K562 (cell line): ENCODE data around the gene CDKN1C. TPM values are rescaled to one million over a fixed set of nuclear protein-coding genes. Genes with fewer than 3 reads are reported as not detected.

Experiments
- CBX1 ChIP-seq: sonication (generic); IDR thresholded peaks from 2 replicates; pipeline ENCODE4 v1.6.1; 2016; ENCODE audit warnings: antibody characterized with exemption, low read depth, mild to moderate bottlenecking
- ELK3 ChIP-seq: fragments of 450-650 bp; formaldehyde crosslinking; IDR thresholded peaks from 2 replicates; pipeline ENCODE4 v1.4.0; 2020; ENCODE audit warnings: mild to moderate bottlenecking
- FOSL1 ChIP-seq: fragments of 200-800 bp; sonication (Bioruptor generic); conservative IDR thresholded peaks from 2 replicates; pipeline ENCODE4 v1.6.1; 2016; ENCODE audit warnings: missing genetic modification characterization, missing compliant biosample characterization
- HOMEZ ChIP-seq: fragments of 250-450 bp; sonication (Bioruptor Pico); IDR thresholded peaks from 2 replicates; pipeline ENCODE4 v1.4.0; 2020; ENCODE audit warnings: mild to moderate bottlenecking, moderate library complexity
- MCM3 ChIP-seq: fragments of 450-650 bp; IDR thresholded peaks from 2 replicates; pipeline ENCODE4 v1.6.1; 2016
- NEUROD1 ChIP-seq: fragments of 150-350 bp; IDR thresholded peaks from 2 replicates; pipeline ENCODE4 v1.6.1; 2014; ENCODE audit warnings: borderline replicate concordance, low read length, low read depth; ENCODE audit not compliant: partially characterized antibody
- NFIX ChIP-seq: fragments of 250-450 bp; sonication (Bioruptor Pico); IDR thresholded peaks from 2 replicates; pipeline ENCODE4 v1.4.0; 2020; ENCODE audit warnings: low read depth, mild to moderate bottlenecking, moderate library complexity
- NR2C2 ChIP-seq, 2 experiments: fragments of 200-800 bp in 1 of 2; sonication (Bioruptor generic) in 1 of 2; sonication (generic) in 1 of 2; formaldehyde crosslinking in 1 of 2; IDR thresholded peaks; 2 replicates each; pipeline versions ENCODE4 v1.6.1 to v1.8.0; 2016 to 2022; ENCODE audit warnings: mild to moderate bottlenecking in 1 of 2, missing compliant biosample characterization in 1 of 2, missing genetic modification characterization in 1 of 2, missing genetic modification reagents in 1 of 2
- OTX1 ChIP-seq: fragments of 450-650 bp; formaldehyde crosslinking; IDR thresholded peaks from 2 replicates; pipeline ENCODE4 v1.4.0; 2022; ENCODE audit warnings: mild to moderate bottlenecking
- RERE ChIP-seq: sonication (generic); formaldehyde crosslinking; IDR thresholded peaks from 2 replicates; pipeline ENCODE4 v1.8.0; 2023; ENCODE audit warnings: missing genetic modification reagents, mild to moderate bottlenecking, borderline replicate concordance
- SIN3A ChIP-seq, 2 experiments: fragments of 150-350 bp in 1 of 2; IDR thresholded peaks; 2 replicates each; pipeline ENCODE4 v1.6.1; 2011 to 2016; ENCODE audit warnings: borderline replicate concordance in 2 of 2, low read depth in 2 of 2, low read length in 2 of 2, mild to moderate bottlenecking in 2 of 2, moderate library complexity in 2 of 2; ENCODE audit not compliant: control insufficient read depth in 1 of 2
- ZNF23 ChIP-seq: fragments of 250-450 bp; sonication (Bioruptor Pico); IDR thresholded peaks from 2 replicates; pipeline ENCODE4 v1.4.0; 2020; ENCODE audit warnings: mild to moderate bottlenecking
- ZNF408 ChIP-seq: fragments of 250-450 bp; sonication (Bioruptor Pico); IDR thresholded peaks from 2 replicates; pipeline ENCODE4 v1.4.0; 2020; ENCODE audit warnings: low read depth, mild to moderate bottlenecking, moderate library complexity
- ZNF518B ChIP-seq: fragments of 250-450 bp; sonication (Bioruptor Pico); IDR thresholded peaks from 2 replicates; pipeline ENCODE4 v1.5.0; 2021; ENCODE audit warnings: mild to moderate bottlenecking, moderate library complexity
- ZNF766 ChIP-seq: fragments of 200-800 bp; sonication (Bioruptor generic); conservative IDR thresholded peaks from 2 replicates; pipeline ENCODE4 v1.6.1; 2016; ENCODE audit warnings: missing genetic modification characterization, missing compliant biosample characterization
- polyA plus RNA-seq, 8 experiments: library from polyadenylated mRNA; depleted of rRNA in 4 of 8; stranded (reverse) in 5 of 8; unstranded in 3 of 8; fragments of >200 nt; fragmentation: Nextera tagmentation in 2 of 8; fragmentation: Illumina TruSeq in 1 of 8; extraction: Ambion mirVana in 2 of 8; extraction: Trizol in 1 of 8; gene quantifications; 2 replicates each; pipeline versions ENCODE4 v1.2.1 to v1.2.3, GENCODE V29; 2011 to 2014; ENCODE audit warnings: inconsistent platforms in 1 of 8, missing spikeins in 1 of 8
- total RNA-seq, 7 experiments: library from RNA; depleted of rRNA in 6 of 7; stranded (reverse); fragments of >200 nt in 6 of 7; fragmentation: Illumina TruSeq in 2 of 7; extraction: Trizol in 2 of 7; gene quantifications; 2 replicates each; pipeline versions ENCODE4 v1.2.1 to v1.2.3, GENCODE V29; 2011 to 2021; ENCODE audit warnings: low replicate concordance in 1 of 7

The CDKN1C gene
- total and polyA plus RNA-seq, 9 of the 15 experiments (the other 6 are each of a cell fraction or from before 2014, with no cell fraction given): 2.8 to 21.1 (median 9.3) TPM

GRCh38 chr11:2892215-2892966 lies 6.8 kb upstream of the CDKN1C start (continued):
- TF ChIP-seq FOSL1 (no peak), HOMEZ (no peak), ZNF408 (CRISPR knock-in tag) (no peak), NEUROD1 (peak; percentile 8), NFIX (CRISPR knock-in tag) (no peak), ZNF518B (CRISPR knock-in tag) (no peak), NR2C2 (CRISPR knock-in tag; IDR thresholded peaks at IDR 0.05) (no peak), NR2C2 (tag; IDR thresholded peaks at IDR 0.05) (no peak), SIN3A (IDR thresholded peaks at IDR 0.05; ENCODE audit: borderline replicate concordance in 2 of 2, control insufficient read depth in 1 of 2, low read depth in 2 of 2, low read length in 2 of 2) (no peak), OTX1 (CRISPR knock-in tag) (no peak), CBX1 (no peak), ZNF23 (CRISPR knock-in tag) (no peak), ZNF766 (CRISPR knock-in tag) (no peak), ELK3 (CRISPR knock-in tag) (no peak), MCM3 (no peak), RERE (CRISPR knock-in tag) (no peak)
